Esophagus muscularis mucosa (tissue), 4 donors: ENCODE data around the gene DOCK2.

ENCODE experiments used
- EP300 ChIP-seq: sonication (generic); formaldehyde crosslinking; IDR thresholded peaks from one replicate; pipeline ENCODE4 v1.6.1; 2017; ENCODE audit warnings: antibody characterized with exemption
- POLR2A ChIP-seq: fragments of 450-650 bp; IDR thresholded peaks from one replicate; pipeline ENCODE4 v1.6.1; 2017; ENCODE audit warnings: antibody characterized with exemption, moderate library complexity, mild to moderate bottlenecking, low read depth
- TF ChIP-seq, protein P1 (sequence below), 3 experiments: fragments of 200-600 bp in 2 of 3; fragments of 450-650 bp in 1 of 3; sonication (generic) in 2 of 3; IDR thresholded peaks; one replicate each; pipeline ENCODE4 v1.5.1; 2017 to 2019; ENCODE audit warnings: antibody characterized with exemption in 3 of 3, mild to moderate bottlenecking in 2 of 3, moderate library complexity in 1 of 3

DNA sequence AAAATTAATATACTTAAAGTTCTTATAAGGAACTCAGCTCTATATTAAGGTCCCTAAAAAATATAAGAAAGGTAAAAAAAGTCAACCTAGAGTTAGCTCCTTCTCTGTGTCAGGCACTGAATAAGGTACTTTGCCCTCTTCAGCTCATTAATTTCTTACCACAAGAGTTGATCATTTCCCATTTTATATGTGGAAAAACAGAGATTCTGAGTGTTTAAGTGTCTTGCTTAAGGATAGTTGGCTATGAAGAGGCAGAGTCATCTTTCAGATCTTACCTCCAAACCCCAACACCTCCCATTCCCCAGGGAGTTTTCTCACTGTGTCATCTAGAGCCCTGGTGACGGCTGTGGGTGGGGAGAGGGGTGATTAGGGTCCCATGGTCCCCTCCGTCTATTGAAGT is 302.7 kb downstream of the DOCK2 start:
- TF ChIP-seq EP300 (no peak), POLR2A (no peak)
- TF ChIP-seq, protein P1, sequence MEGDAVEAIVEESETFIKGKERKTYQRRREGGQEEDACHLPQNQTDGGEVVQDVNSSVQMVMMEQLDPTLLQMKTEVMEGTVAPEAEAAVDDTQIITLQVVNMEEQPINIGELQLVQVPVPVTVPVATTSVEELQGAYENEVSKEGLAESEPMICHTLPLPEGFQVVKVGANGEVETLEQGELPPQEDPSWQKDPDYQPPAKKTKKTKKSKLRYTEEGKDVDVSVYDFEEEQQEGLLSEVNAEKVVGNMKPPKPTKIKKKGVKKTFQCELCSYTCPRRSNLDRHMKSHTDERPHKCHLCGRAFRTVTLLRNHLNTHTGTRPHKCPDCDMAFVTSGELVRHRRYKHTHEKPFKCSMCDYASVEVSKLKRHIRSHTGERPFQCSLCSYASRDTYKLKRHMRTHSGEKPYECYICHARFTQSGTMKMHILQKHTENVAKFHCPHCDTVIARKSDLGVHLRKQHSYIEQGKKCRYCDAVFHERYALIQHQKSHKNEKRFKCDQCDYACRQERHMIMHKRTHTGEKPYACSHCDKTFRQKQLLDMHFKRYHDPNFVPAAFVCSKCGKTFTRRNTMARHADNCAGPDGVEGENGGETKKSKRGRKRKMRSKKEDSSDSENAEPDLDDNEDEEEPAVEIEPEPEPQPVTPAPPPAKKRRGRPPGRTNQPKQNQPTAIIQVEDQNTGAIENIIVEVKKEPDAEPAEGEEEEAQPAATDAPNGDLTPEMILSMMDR (IDR thresholded peaks at IDR 0.05): no peak
